A549 (cell line): ENCODE measurements around the gene S100A9. TPM values are rescaled to one million over a fixed set of nuclear protein-coding genes. Genes with fewer than 3 reads are reported as not detected.

Experiments used
- ATAC-seq, 2 experiments: fragments of 200-7000 bp in 1 of 2; fragments of >200 bp in 1 of 2; cut with Nextera tagmentation in 1 of 2; cut with Tn5 transposase in 1 of 2; 3 replicates each; pipeline versions ENCODE4 v1.8.0 to v1.9.1; 2018 to 2020; ENCODE audit warnings: mild to moderate bottlenecking in 1 of 2, moderate library complexity in 1 of 2
- CTCF ChIA-PET: fragments of 300-600 bp; sonication (Branson Sonifier 250); formaldehyde crosslinking; extraction: SDS; loops from one replicate; lab custom pipeline; 2021; ENCODE audit warnings: antibody characterized with exemption, inconsistent platforms; lab: Yijun Ruan, JAX
- POLR2A ChIA-PET: fragments of 350-600 bp; formaldehyde crosslinking; extraction: SDS; loops from one replicate; lab custom pipeline; 2021; ENCODE audit warnings: antibody characterized with exemption, inconsistent platforms; lab: Yijun Ruan, JAX
- DNase-seq, 2 experiments: peaks; one replicate each; pipeline versions ENCODE4 v3.0.0 to v3.0.0-alpha.2; 2011 to 2016; ENCODE audit warnings: low read depth in 1 of 2, low spot score in 1 of 2
- FAIRE-seq: peaks from 2 replicates; lab custom pipeline; 2011; peaks lifted over from hg19 to GRCh38; lab: Jason Lieb, UNC
- H3K27ac ChIP-seq, 2 experiments: fragments of >200 bp; sonication (Bioruptor Twin); formaldehyde crosslinking; 3 replicates each; pipeline ENCODE4 v1.5.1; 2016 to 2017
- H3K4me1 ChIP-seq: fragments of >200 bp; sonication (Bioruptor Twin); formaldehyde crosslinking; 3 replicates; pipeline ENCODE4 v1.6.1; 2016
- H3K4me2 ChIP-seq: fragments of >200 bp; sonication (Bioruptor Twin); formaldehyde crosslinking; 3 replicates; pipeline ENCODE4 v1.6.1; 2016
- H3K4me3 ChIP-seq: fragments of >200 bp; sonication (Bioruptor Twin); formaldehyde crosslinking; 3 replicates; pipeline ENCODE4 v1.5.1; 2016
- H3K9me3 ChIP-seq: fragments of >200 bp; sonication (Bioruptor Twin); formaldehyde crosslinking; 3 replicates; pipeline ENCODE4 v1.6.1; 2016
- ATOH8 ChIP-seq: fragments of 250-450 bp; sonication (Bioruptor Pico); IDR thresholded peaks from 2 replicates; pipeline ENCODE4 v1.5.0; 2020; ENCODE audit warnings: low read depth, mild to moderate bottlenecking, moderate library complexity
- CBX8 ChIP-seq: fragments of 200-600 bp; sonication (generic); IDR thresholded peaks from 2 replicates; pipeline ENCODE4 v1.6.1; 2016
- CEBPB ChIP-seq, 2 experiments: fragments of >200 bp in 1 of 2; sonication (Bioruptor Twin) in 1 of 2; formaldehyde crosslinking in 1 of 2; IDR thresholded peaks; 2 replicates each; pipeline ENCODE4 v1.6.1; 2012 to 2016
- CTCF ChIP-seq: fragments of >200 bp; sonication (Bioruptor Twin); formaldehyde crosslinking; IDR thresholded peaks from 3 replicates; pipeline ENCODE4 v1.5.1; 2016
- E2F6 ChIP-seq: IDR thresholded peaks from 2 replicates; pipeline ENCODE4 v1.6.1; 2012; ENCODE audit warnings: low read depth, borderline replicate concordance
- EHF ChIP-seq: fragments of 250-450 bp; sonication (Bioruptor Pico); IDR thresholded peaks from 2 replicates; pipeline ENCODE4 v1.5.0; 2020; ENCODE audit warnings: mild to moderate bottlenecking
- EHMT2 ChIP-seq: fragments of 200-600 bp; sonication (generic); IDR thresholded peaks from 2 replicates; pipeline ENCODE4 v1.6.1; 2016; ENCODE audit warnings: antibody characterized with exemption, low read depth, mild to moderate bottlenecking, moderate library complexity
- FOSL2 ChIP-seq, 2 experiments: fragments of 450-650 bp in 1 of 2; fragments of >200 bp in 1 of 2; sonication (Bioruptor Twin) in 1 of 2; formaldehyde crosslinking; IDR thresholded peaks; 2 replicates each; pipeline versions ENCODE4 v1.5.0 to v1.6.1; 2016 to 2020; ENCODE audit warnings: mild to moderate bottlenecking in 1 of 2, moderate library complexity in 1 of 2
- HES2 ChIP-seq: fragments of >200 bp; sonication (Bioruptor Twin); formaldehyde crosslinking; IDR thresholded peaks from 2 replicates; pipeline ENCODE4 v1.6.1; 2016
- HOXA7 ChIP-seq: fragments of 250-450 bp; sonication (Bioruptor Pico); IDR thresholded peaks from 2 replicates; pipeline ENCODE4 v1.5.0; 2020; ENCODE audit warnings: mild to moderate bottlenecking, moderate library complexity
- JUNB ChIP-seq: fragments of >200 bp; sonication (Bioruptor Twin); formaldehyde crosslinking; IDR thresholded peaks from 2 replicates; pipeline ENCODE4 v1.6.1; 2016
- KDM1A ChIP-seq: fragments of 200-600 bp; sonication (generic); IDR thresholded peaks from 2 replicates; pipeline ENCODE4 v1.6.1; 2016; ENCODE audit warnings: low read depth, mild to moderate bottlenecking
- MYC ChIP-seq: IDR thresholded peaks from 2 replicates; pipeline ENCODE4 v1.6.1; 2012; ENCODE audit warnings: mild to moderate bottlenecking, inconsistent platforms, low read length, improper control_type of control experiment, borderline replicate concordance
- NFE2L2 ChIP-seq: fragments of 150-350 bp; conservative IDR thresholded peaks from 2 replicates; pipeline ENCODE4 v1.6.1; 2014; ENCODE audit warnings: low read length
- PBX3 ChIP-seq: IDR thresholded peaks from 2 replicates; pipeline ENCODE4 v1.6.1; 2012
- RAD21 ChIP-seq, 2 experiments: fragments of >200 bp in 1 of 2; sonication (Bioruptor Twin) in 1 of 2; formaldehyde crosslinking in 1 of 2; IDR thresholded peaks in 1 of 2; conservative IDR thresholded peaks in 1 of 2; 2 replicates in 1 of 2; 3 replicates in 1 of 2; pipeline ENCODE4 v1.6.1; 2012 to 2018; ENCODE audit warnings: inconsistent platforms in 1 of 2
- RARB ChIP-seq: fragments of 250-450 bp; sonication (Bioruptor Pico); IDR thresholded peaks from 2 replicates; pipeline ENCODE4 v1.8.0; 2021; ENCODE audit warnings: mild to moderate bottlenecking, moderate library complexity
- RCOR1 ChIP-seq: fragments of 150-350 bp; IDR thresholded peaks from 2 replicates; pipeline ENCODE4 v1.6.1; 2014; ENCODE audit warnings: antibody characterized with exemption, low read length, low read depth
- USF2 ChIP-seq: fragments of 450-650 bp; IDR thresholded peaks from 2 replicates; pipeline ENCODE4 v1.6.1; 2014; ENCODE audit warnings: antibody characterized with exemption
- ZFP36 ChIP-seq: fragments of 450-650 bp; IDR thresholded peaks from 2 replicates; pipeline ENCODE4 v1.6.1; 2014; ENCODE audit warnings: borderline replicate concordance; ENCODE audit not compliant: partially characterized antibody
- ZNF302 ChIP-seq: fragments of 250-450 bp; sonication (Bioruptor Pico); IDR thresholded peaks from 2 replicates; pipeline ENCODE4 v1.9.0; 2021; ENCODE audit warnings: inconsistent platforms, mild to moderate bottlenecking, moderate library complexity
- ZSCAN20 ChIP-seq: fragments of 250-450 bp; sonication (Bioruptor Pico); IDR thresholded peaks from 2 replicates; pipeline ENCODE4 v1.8.0; 2022; ENCODE audit warnings: mild to moderate bottlenecking, moderate library complexity
- WGBS: methylation state at CpG from one replicate; pipeline ENCODE4 v1.1.6; 2017; ENCODE audit errors: missing lambda C conversion rate; 5-methylcytosine and 5-hydroxymethylcytosine counted together
- polyA plus RNA-seq, 4 experiments: library from polyadenylated mRNA; depleted of rRNA in 3 of 4; stranded (reverse); fragments of >200 nt; fragmentation: RNase III in 1 of 4; extraction: RNeasy Plus Mini Kit Qiagen cat#74134 plus additional on column Dnase treatment in 1 of 4; gene quantifications; 2 replicates in 3 of 4; 3 replicates in 1 of 4; pipeline ENCODE4 v1.2.3, GENCODE V29; 2011 to 2017

The S100A9 gene
- polyA plus RNA-seq, 2 of the 4 experiments (the other 2 are of a cell fraction): 0.90 to 3.1 TPM

- TF ChIP-seq HES2 (0 out of 2 replicates have a peak, but pooled peaks have one; percentile 21), CEBPB (IDR thresholded peaks at IDR 0.05) (peak; percentile 69 to 87), ZNF302 (CRISPR knock-in tag) (no peak), USF2 (no peak), JUNB (peak; percentile 33; the same call in 1 of the 2 replicates), EHMT2 (no peak), ATOH8 (CRISPR knock-in tag) (no peak), RARB (CRISPR knock-in tag) (no peak), E2F6 (no peak), CBX8 (no peak), MYC (no peak)
- TF ChIP-seq, all 56 proteins: peak for 4
These were observed 17.9 kb downstream of the S100A9 start, which contains the start of gene S100A12 (continued) for GRCh38 chr1:153375511-153375910.

GRCh38 chr1:153379591-153379990 lies 21.9 kb downstream of the S100A9 start:
- Histone ChIP-seq H3K4me1 (peaks cover 5% of the 10 kb centered on the region; the same call in 1 of the 3 replicates), H3K9me3 (peaks cover 17% of the 10 kb centered on the region), H3K27ac (no peak overlapping the region), H3K4me3 (no peak overlapping the region), H3K4me2 (no peak overlapping the region)
- CTCF ChIA-PET: interaction anchor here (0.9 kb wide), 1 partner anchor 27 kb away, joined by 3 read pairs; no protein-coding TSS in a partner anchor
- WGBS: 49% methylated on average over 10 of the region's 10 CpGs
- DNase-seq (no peak), ATAC-seq (no peak), FAIRE-seq (no peak)
- no peak for TF ChIP-seq ZFP36
- TF ChIP-seq RAD21 (conservative IDR thresholded peaks at IDR 0.05 in 1 of 2, IDR thresholded peaks at IDR 0.05 in 1 of 2): no peak
- no peak for TF ChIP-seq RCOR1
- TF ChIP-seq NFE2L2: no peak
- no peak for TF ChIP-seq HOXA7 (CRISPR knock-in tag)
- no peak for TF ChIP-seq ZSCAN20
- no peak for TF ChIP-seq USF2
- no peak for TF ChIP-seq HES2
- TF ChIP-seq PBX3: no peak
- TF ChIP-seq EHF (CRISPR knock-in tag): no peak
- TF ChIP-seq RARB (CRISPR knock-in tag): no peak
- POLR2A ChIA-PET: no interaction called here

- Histone ChIP-seq H3K4me1 (peaks cover 3% of the 10 kb centered on the region; the same call in 1 of the 3 replicates), H3K27ac (no peak overlapping the region)
- TF ChIP-seq CTCF: no peak
- TF ChIP-seq FOSL2 (IDR thresholded peaks at IDR 0.05): no peak
- no peak for TF ChIP-seq FOSL2 (CRISPR knock-in tag; IDR thresholded peaks at IDR 0.05)
- no peak for TF ChIP-seq ATOH8 (CRISPR knock-in tag)
- TF ChIP-seq KDM1A: no peak
- TF ChIP-seq, all 56 proteins: peak for 0
- ATAC-seq (no peak), DNase-seq (no peak), FAIRE-seq (no peak)
- ChIA-PET POLR2A (no interaction called here), CTCF (interaction anchor here (1.3 kb wide), 1 partner anchor 107 kb away, joined by 3 read pairs; no protein-coding TSS in a partner anchor)
- Histone ChIP-seq H3K9me3 (peaks cover 17% of the 10 kb centered on the region), H3K4me3 (no peak overlapping the region), H3K4me2 (no peak overlapping the region)
- WGBS: 63% methylated on average over 23 of the region's 23 CpGs
These were observed 23.1 kb downstream of the S100A9 start for GRCh38 chr1:153380711-153381110.
